KMS-11 (cell line): ENCODE data around the gene COL16A1.

Source experiments
- H2AFZ ChIP-seq: fragments of 200-600 bp; sonication (generic); 2 replicates; pipeline ENCODE4 v1.6.1; 2016; ENCODE audit warnings: antibody characterized with exemption, mixed run types, low read depth
- H3K27ac ChIP-seq: fragments of 200-600 bp; sonication (generic); 2 replicates; pipeline ENCODE4 v1.6.1; 2016; ENCODE audit warnings: mild to moderate bottlenecking, mixed run types
- H3K27me3 ChIP-seq: fragments of 200-600 bp; sonication (generic); 2 replicates; pipeline ENCODE4 v1.6.1; 2017; ENCODE audit warnings: mild to moderate bottlenecking, low read depth, mixed run types, moderate library complexity; ENCODE audit not compliant: insufficient read depth
- H3K36me3 ChIP-seq: fragments of 200-600 bp; sonication (generic); 2 replicates; pipeline ENCODE4 v1.6.1; 2017; ENCODE audit warnings: mild to moderate bottlenecking, mixed run types; ENCODE audit not compliant: insufficient read depth
- H3K4me1 ChIP-seq: fragments of 200-600 bp; sonication (generic); 2 replicates; pipeline ENCODE4 v1.6.1; 2016; ENCODE audit warnings: mild to moderate bottlenecking, low read depth, mixed run types; ENCODE audit not compliant: poor library complexity, severe bottlenecking
- H3K4me2 ChIP-seq: fragments of 200-600 bp; sonication (generic); 2 replicates; pipeline ENCODE4 v1.7.0; 2016; ENCODE audit warnings: mild to moderate bottlenecking, mixed run types
- H3K4me3 ChIP-seq: fragments of 200-600 bp; sonication (generic); IDR thresholded peaks from 2 replicates; pipeline ENCODE4 v1.6.1; 2017; ENCODE audit warnings: low read depth, low read length, mixed read lengths; ENCODE audit not compliant: insufficient read depth
- H3K79me2 ChIP-seq: fragments of 200-600 bp; sonication (generic); 2 replicates; pipeline ENCODE4 v1.6.1; 2016; ENCODE audit warnings: low read depth, mixed run types; ENCODE audit not compliant: insufficient read depth
- H3K9ac ChIP-seq: fragments of 200-600 bp; sonication (generic); 2 replicates; pipeline ENCODE4 v1.6.1; 2016; ENCODE audit warnings: mild to moderate bottlenecking, mixed run types
- H4K20me1 ChIP-seq: fragments of 200-600 bp; sonication (generic); 2 replicates; pipeline ENCODE4 v1.6.1; 2016; ENCODE audit warnings: mild to moderate bottlenecking, mixed run types; ENCODE audit not compliant: insufficient read depth
- CTCF ChIP-seq: fragments of 200-600 bp; sonication (generic); conservative IDR thresholded peaks from 2 replicates; pipeline ENCODE4 v1.6.1; 2017; ENCODE audit warnings: low read depth, mild to moderate bottlenecking, antibody characterized with exemption, low read length, moderate library complexity, mixed read lengths

COL16A1 gene

GRCh38 chr1:31651766-31652165, 52.1 kb downstream of the COL16A1 start:
- peaks cover 4% of the 10 kb centered on the region; the same call in 1 of the 2 replicates for H3K27me3 ChIP-seq
- H2AFZ ChIP-seq: no peak overlapping the region
- H3K4me3 ChIP-seq: no peak overlapping the region
- H3K36me3 ChIP-seq: no peaks in the 10 kb centered on the region
- no peak overlapping the region for H3K4me2 ChIP-seq
- H3K79me2 ChIP-seq: no peaks in the 10 kb centered on the region
- H3K4me1 ChIP-seq: no peaks in the 10 kb centered on the region
- TF ChIP-seq CTCF: no peak
- no peak overlapping the region for H3K27ac ChIP-seq
- no peaks in the 10 kb centered on the region for H4K20me1 ChIP-seq
- no peak overlapping the region for H3K9ac ChIP-seq

GRCh38 chr1:31651089-31651420, 52.8 kb downstream of the COL16A1 start:
- Histone ChIP-seq H3K4me3 (no peak overlapping the region), H4K20me1 (no peaks in the 10 kb centered on the region), H3K27me3 (peaks cover 4% of the 10 kb centered on the region; the same call in 1 of the 2 replicates), H3K4me2 (no peak overlapping the region), H3K4me1 (no peaks in the 10 kb centered on the region), H3K79me2 (no peaks in the 10 kb centered on the region), H3K9ac (no peak overlapping the region), H2AFZ (no peak overlapping the region), H3K27ac (no peak overlapping the region), H3K36me3 (no peaks in the 10 kb centered on the region)
- no peak for TF ChIP-seq CTCF

- Histone ChIP-seq H3K27me3 (peaks cover 4% of the 10 kb centered on the region; the same call in 1 of the 2 replicates), H3K36me3 (no peaks in the 10 kb centered on the region), H2AFZ (no peak overlapping the region), H3K79me2 (no peaks in the 10 kb centered on the region), H3K4me3 (no peak overlapping the region), H3K4me2 (no peak overlapping the region), H3K4me1 (peaks cover 4% of the 10 kb centered on the region), H3K9ac (no peak overlapping the region), H4K20me1 (no peaks in the 10 kb centered on the region), H3K27ac (no peak overlapping the region)
- TF ChIP-seq CTCF: no peak
Measured at GRCh38 chr1:31650161-31651088, 53.4 kb downstream of the COL16A1 start.

GRCh38 chr1:31648641-31649357, 55.0 kb downstream of the COL16A1 start:
- Histone ChIP-seq H3K27me3 (peaks cover 4% of the 10 kb centered on the region; the same call in 1 of the 2 replicates), H3K79me2 (peaks cover 5% of the 10 kb centered on the region; the same call in 1 of the 2 replicates), H3K4me3 (no peak overlapping the region), H3K36me3 (no peaks in the 10 kb centered on the region), H2AFZ (no peak overlapping the region), H3K4me1 (peaks cover 6% of the 10 kb centered on the region), H3K9ac (no peak overlapping the region), H4K20me1 (no peaks in the 10 kb centered on the region), H3K4me2 (no peak overlapping the region), H3K27ac (no peak overlapping the region)
- TF ChIP-seq CTCF: no peak
